Activated CD8-positive, alpha-beta memory T cell treated with anti-CD3 and anti-CD28 coated beads, Interleukin-2, amount 50 U/mL, for 1 hour (primary cell): Measurements from ENCODE around the gene ZNF593.

Source experiments
- DNase-seq: peaks from one replicate; pipeline ENCODE4 v3.0.0-alpha.2; 2020; ENCODE audit errors: extremely low read depth

ZNF593 gene

DNA sequence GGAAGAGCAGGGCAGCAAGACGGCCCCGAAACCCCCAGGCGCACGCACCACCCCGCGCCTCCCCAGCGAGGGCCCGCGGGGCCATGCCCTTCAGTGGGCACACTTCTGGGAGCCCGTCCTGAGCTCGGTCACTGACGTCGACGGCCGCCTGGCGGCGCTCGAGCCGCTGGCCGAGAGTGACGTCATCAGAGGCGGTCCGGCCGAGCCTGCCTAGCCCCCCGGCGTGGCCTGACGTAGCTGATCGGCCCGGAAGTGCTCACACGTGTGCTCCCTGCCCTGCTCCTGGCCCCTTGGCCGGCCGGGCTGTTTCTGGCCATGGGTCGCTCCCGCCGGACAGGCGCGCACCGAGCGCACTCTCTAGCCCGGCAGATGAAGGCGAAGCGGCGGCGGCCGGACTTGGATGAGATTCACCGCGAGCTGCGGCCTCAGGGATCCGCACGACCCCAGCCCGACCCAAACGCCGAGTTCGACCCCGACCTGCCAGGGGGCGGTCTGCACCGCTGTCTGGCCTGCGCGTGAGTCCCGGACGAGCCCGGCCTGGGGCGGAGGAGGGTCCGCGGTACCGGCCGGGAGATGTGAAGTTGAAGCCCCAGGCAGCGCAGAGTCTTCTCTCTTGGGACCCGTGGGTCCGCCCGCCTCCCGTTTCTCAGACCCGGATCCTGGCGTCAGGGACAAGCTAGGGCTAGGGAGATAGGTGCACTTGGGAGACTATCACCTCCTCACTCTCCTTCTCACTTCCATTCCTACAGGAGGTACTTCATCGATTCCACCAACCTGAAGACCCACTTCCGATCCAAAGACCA, at the start of gene ZNF593:
Gene ZNF593 (plus strand): TSS at position 240 of the 803 bp plus-strand sequence. CDS start 76 bp downstream, at position 316.
- DNase-seq = peak; percentile 45

- no peak for DNase-seq
Measured at GRCh38 chr1:26121854-26122773, 47.6 kb upstream of the ZNF593 start.

DNA sequence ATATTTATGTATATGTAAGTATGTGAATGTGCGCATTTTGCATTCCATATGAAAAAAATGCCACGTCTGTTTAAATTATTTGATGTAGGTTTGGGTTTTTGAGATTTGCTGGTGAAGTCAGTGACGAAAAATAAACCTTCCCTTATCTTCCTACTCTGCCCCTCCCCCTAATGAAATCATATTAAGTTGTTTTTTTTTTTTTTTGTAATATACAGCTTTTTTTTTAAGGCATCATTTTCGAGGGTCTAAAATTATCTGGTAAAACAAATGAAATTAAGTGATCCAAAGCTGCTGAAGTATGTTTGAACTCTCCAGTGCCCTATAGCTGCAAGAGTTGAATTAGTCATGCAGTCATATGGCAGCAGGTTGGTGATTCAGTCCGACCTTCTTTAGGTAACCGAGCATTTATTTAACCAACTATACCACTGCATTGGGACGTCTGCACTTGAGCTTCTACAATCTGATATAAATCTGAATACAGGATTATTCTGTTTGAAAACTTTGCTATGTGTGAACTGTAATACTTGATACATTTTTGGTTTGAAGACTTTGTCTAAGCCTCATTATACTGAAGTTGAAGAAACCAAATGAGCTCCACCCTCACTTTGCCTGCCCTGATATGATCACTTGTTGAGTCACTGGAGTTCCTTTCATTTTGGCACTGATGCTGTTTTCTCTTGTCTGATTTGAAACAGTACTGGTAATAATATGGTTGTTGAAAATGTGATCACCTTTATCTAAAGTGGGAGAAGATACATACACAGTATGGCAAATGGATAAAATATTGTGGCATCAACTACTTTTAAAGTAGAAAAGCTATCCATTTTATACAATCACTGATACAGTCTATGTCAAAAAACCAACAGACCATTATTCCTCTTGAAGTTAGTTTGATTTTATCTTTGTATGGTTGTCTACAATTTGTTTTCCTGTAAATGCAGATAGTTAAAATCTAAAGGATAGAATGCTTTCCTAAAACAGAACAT, 46.4 kb upstream of the ZNF593 start:
- no peak for DNase-seq

DNA sequence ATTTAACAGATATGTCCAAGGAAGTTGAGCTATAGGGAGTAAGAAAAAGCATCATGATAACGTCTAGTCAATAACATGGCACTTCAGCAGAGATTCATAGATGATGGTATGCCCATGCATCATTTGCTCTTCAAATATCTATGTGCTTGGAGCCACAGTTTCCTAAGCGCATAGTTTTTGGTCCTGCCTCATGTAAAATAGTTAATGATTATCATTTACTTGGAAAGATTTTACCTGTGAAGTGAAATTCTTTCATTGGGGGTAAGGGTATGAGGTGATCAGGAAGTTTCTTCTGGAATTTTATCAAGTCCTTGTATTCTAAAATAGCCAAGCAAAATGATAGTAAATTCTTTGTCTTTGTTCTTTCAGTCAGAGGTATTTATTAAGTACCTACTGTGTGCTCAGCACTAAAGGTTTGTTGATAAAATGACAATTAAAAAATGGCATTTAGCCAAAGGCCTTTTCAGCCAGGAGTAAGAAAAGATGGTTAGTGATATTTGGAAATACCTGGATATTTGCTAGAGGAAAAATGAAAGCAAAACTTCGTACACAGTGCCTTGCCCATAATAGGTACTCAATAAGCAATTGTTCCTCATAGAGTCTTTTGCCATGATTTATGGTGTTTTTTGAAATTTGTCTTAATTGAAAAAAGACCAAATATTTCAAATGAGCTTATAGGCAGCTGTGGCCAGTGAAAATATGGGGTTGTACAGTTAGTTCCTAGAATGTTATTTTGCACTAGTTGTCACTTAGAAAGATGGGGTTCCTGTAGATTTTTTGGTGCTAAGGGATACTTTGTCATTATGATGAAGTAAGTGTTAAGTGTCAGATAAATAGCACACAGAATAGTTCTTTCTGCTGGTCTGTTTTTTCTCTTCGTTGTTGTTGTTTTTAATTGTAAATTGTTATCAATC, 45.0 kb upstream of the ZNF593 start:
- no peak for DNase-seq

DNA sequence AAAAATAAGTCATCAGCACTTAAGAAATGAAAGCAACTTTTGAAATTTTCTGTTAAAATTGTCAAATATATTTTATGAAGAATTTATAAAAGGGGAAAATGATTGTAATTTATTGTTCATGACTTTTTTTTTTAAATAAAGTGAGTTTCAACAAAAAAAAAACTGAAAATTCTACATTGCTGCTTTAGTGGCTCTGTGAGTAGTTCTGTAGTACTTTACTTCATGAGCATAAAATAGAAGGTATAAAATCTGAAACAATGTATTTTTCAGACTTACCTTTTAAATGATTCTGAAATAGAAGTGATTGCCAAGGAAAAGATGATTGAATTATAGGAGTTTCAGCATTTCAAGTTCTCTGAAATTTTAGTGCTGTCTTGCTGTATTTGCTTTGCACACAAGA, 44.3 kb upstream of the ZNF593 start:
- DNase-seq = no peak

DNA sequence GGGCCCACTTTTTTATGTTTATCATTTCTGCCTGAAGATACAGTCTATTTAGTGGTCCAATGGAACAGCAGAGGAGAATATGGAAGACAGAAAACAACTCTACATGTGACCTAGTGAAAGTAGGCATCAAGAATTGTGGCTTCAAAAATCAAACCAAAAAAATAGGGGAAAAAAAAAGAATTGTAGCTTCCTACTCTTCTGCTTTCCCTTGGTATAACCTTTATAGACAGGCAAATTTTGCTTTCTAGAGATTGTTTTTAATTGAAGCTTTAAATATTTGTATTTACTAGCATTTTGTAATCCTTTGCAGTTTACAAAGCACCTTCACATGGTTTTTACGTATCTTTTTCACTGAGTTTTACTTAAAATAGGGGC, 43.8 kb upstream of the ZNF593 start:
- no peak for DNase-seq

GRCh38 chr1:26126321-26127084, 43.2 kb upstream of the ZNF593 start:
- peak; percentile 47 for DNase-seq

DNA sequence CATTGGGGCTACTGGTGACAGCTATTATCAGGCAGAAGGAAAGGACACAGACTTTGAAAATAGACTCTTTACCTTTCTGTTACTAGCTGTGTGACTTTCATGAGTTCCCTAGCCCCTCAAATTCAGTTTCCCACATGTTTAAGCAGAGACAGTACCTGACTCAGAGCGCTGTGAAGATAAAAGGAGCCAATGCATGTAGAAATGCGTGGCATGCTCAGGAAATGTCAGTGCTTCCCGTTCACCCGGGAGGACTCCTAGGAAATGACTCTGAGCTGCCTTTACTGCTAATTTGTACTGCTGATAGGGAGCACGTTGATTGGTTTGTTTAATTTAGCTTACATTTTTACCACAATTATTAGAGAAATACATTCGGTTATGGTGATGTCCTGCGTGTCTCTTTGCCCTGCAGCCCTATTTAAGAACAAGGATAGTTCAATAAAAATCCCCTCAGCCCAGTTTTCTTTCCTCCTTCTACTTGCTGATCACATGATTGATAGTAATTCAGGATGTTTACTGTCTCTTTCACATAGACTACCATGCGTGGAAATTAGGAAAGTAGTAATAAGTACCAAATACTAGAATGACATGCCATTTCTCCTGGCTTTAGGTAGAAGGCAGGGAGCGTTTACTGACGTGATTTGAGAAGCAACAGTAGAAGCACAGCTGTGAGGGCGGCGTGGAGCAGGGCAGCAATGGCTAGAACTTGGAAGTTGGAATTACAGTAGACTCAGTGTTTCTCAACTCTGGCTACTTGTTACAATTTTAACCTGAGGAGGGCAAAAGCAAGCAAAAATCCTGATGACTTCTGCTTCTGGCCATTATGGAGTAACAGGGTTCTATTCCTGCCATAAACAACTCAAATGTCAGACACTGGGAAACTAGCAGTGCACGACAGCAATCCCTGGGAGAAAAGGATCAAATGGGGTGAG, 42.2 kb upstream of the ZNF593 start:
- DNase-seq = no peak

- DNase-seq = no peak
Measured at GRCh38 chr1:26129778-26130177, 39.9 kb upstream of the ZNF593 start.

- no peak for DNase-seq
Measured at GRCh38 chr1:26130695-26131094, 39.0 kb upstream of the ZNF593 start.

DNA sequence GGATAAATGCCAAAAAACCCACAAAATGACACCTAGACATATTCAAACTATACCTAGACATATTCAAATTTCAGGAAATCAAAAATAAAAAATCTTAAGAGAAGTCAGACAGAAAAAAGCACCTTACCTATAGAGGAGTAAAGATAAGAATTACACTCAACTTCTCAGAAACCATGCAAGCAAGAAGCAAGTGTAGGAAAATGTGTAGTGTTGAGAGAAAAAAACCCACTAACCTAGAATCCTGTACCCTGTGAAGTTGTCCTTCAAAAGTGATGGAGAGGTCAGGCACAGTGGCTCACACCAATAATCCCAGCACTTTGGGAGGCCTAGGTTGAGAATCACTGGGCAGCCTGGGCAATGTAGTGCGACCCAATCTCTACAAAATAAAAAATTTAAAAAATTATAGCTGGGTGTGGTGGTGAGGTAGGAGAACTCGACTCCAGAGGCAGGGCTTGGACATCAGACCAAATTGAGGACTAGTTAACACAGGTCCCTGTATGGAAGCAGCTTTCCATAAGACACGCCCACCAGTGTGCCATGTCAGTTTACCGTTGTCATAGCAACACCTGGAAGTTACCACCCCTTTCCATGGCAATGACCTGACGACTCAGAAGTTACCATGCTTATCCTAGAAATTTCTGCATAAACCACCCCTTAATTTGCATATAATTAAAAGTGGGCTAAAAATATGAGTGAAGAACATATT, 37.4 kb upstream of the ZNF593 start:
- DNase-seq = no peak

GRCh38 chr1:26132834-26133167, 36.9 kb upstream of the ZNF593 start:
- DNase-seq = no peak

DNA sequence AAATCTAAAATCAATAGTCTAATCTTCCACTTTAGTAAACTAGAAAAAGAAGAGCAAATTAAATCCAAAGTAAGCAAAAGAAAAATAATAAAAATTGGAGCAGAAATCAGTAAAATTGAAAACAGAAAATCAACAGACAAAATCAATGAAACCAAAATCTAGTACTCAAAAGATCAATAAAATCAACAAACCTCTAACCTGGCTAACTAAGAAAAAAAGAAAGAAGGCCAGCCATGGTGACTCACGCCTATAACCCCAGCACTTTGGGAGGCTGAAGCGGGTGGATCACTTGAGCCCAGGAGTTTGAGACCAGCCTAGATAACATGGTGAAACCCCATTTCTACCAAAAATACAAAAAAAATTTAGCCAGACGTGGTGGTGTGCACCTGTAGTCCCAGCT, 35.2 kb upstream of the ZNF593 start:
- no peak for DNase-seq

DNA sequence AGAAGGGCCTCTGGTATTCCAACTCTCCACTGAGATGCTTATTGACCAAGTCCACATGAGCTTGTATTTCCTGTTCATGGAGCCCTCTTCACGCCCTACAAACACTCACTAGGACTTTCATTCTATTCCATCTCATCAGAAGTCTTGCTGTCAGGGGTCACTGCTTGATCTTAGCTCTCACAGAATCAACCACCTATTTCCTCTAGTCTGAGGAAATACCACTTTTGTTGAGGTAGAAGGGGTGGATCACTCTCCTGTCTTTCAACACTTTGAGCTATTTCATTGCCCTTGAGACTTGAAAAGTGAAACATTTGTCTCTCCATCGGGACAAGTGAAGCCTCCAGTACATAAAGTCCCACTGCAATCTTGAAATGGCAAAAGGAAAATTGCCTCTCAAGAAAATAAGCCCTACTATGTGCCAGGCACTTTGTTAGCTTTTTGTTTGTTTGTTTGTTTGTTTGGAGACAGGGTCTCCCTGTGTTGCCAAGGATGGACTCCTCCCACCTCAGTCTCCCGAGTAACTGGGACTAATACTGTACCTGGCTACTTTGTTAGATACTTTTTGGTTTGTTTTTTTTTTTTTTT, 30.6 kb upstream of the ZNF593 start:
- DNase-seq = no peak

GRCh38 chr1:26142159-26142558, 27.5 kb upstream of the ZNF593 start:
- no peak for DNase-seq

- DNase-seq = peak; percentile 68
Measured at GRCh38 chr1:26145041-26145959, 24.4 kb upstream of the ZNF593 start.

DNA sequence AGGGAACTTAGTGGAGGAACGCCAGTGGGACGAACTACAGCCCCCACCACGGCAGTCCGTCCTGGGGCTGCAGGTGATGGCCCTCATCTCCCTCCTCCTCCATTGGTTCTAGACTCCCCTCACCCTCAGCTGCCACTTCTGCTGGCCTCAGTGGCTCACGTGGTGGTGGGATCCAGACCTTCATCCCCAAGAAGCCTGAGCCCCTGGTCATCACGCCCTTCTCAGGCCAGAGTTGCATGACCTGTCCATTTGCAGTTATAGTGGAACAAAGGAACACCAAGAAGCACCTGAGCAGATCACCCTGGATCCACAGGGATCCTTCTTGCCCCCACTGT, 23.8 kb upstream of the ZNF593 start:
- no peak for DNase-seq
